ENCODE measurements around the gene PCNX2. TPM values are rescaled to one million over a fixed set of nuclear protein-coding genes. Genes with fewer than 3 reads are reported as not detected.

PCNX2 gene
- total RNA-seq, 1 experiment from 2014 or later = 18.6 TPM

GRCh38 chr1:232978091-232978634 is 317.4 kb downstream of the PCNX2 start:
- ChIA-PET POLR2A (ENCODE audit: unreplicated experiment) (no interaction called here), CTCF (no interaction called here)
- no peak for DNase-seq
- no peaks in the 10 kb centered on the region for H3K9me2 ChIP-seq (ENCODE audit: insufficient read depth)
- no peaks in the 10 kb centered on the region; the same call in 1 of the 2 replicates for H4K20me1 ChIP-seq (ENCODE audit: insufficient read depth)
- no peak overlapping the region for H3K4me2 ChIP-seq
- H3K9me3 ChIP-seq (ENCODE audit: insufficient read depth, low read depth) = peaks cover 7% of the 10 kb centered on the region; the same call in 1 of the 2 replicates
- peaks cover 5% of the 10 kb centered on the region; the same call in 1 of the 2 replicates for H3F3A ChIP-seq (ENCODE audit: insufficient read depth, low read depth)
- H3K4me1 ChIP-seq (replicated peaks; ENCODE audit: insufficient read depth) = no peaks in the 10 kb centered on the region
- intact Hi-C loops (cut with micrococcal nuclease; ENCODE audit: unreplicated experiment) = no loop called here
- no peaks in the 10 kb centered on the region for H3K79me2 ChIP-seq (ENCODE audit: low read depth)
- TF ChIP-seq EZH2 (IDR thresholded peaks at IDR 0.05; ENCODE audit: low read depth) = no peak
- no peak for TF ChIP-seq CTCF (conservative IDR thresholded peaks at IDR 0.05)
- BruUV-seq (replicated peaks) = no TSS peak
- H2AFZ ChIP-seq = no peak overlapping the region
- H3K27ac ChIP-seq = no peak overlapping the region
- H3K4me3 ChIP-seq = no peak overlapping the region
- H3K36me3 ChIP-seq (ENCODE audit: low read depth) = peaks cover 19% of the 10 kb centered on the region
- no peaks in the 10 kb centered on the region for H3K27me3 ChIP-seq (ENCODE audit: insufficient read depth, low read depth)

GRCh38 chr1:232974971-232975370 is 320.6 kb downstream of the PCNX2 start:
- H3K36me3 ChIP-seq (ENCODE audit: low read depth) = peaks cover 38% of the 10 kb centered on the region
- CTCF ChIA-PET = no interaction called here

GRCh38 chr1:232973652-232974611 is 321.6 kb downstream of the PCNX2 start:
- CTCF ChIA-PET = no interaction called here
- H3K4me2 ChIP-seq = no peak overlapping the region
- intact Hi-C loops (cut with micrococcal nuclease; ENCODE audit: unreplicated experiment) = no loop called here

More at GRCh38 chr1:232974971-232975370, 320.6 kb downstream of the PCNX2 start:
- Histone ChIP-seq H3K4me3 (no peak overlapping the region), H3K9me3 (ENCODE audit: insufficient read depth, low read depth) (peaks cover 14% of the 10 kb centered on the region), H3F3A (ENCODE audit: insufficient read depth, low read depth) (no peaks in the 10 kb centered on the region), H4K20me1 (ENCODE audit: insufficient read depth) (no peaks in the 10 kb centered on the region), H3K9me2 (ENCODE audit: insufficient read depth) (no peaks in the 10 kb centered on the region), H3K4me1 (replicated peaks; ENCODE audit: insufficient read depth) (no peaks in the 10 kb centered on the region), H3K27ac (no peak overlapping the region), H3K79me2 (ENCODE audit: low read depth) (no peaks in the 10 kb centered on the region), H3K27me3 (ENCODE audit: insufficient read depth, low read depth) (no peaks in the 10 kb centered on the region), H3K4me2 (no peak overlapping the region), H2AFZ (no peak overlapping the region)
- intact Hi-C loops (cut with micrococcal nuclease; ENCODE audit: unreplicated experiment) = no loop called here
- DNase-seq = no peak
- TF ChIP-seq EZH2 (IDR thresholded peaks at IDR 0.05; ENCODE audit: low read depth) (no peak), CTCF (conservative IDR thresholded peaks at IDR 0.05) (no peak)
- no TSS peak for BruUV-seq (replicated peaks)
- POLR2A ChIA-PET (ENCODE audit: unreplicated experiment) = no interaction called here

More at GRCh38 chr1:232973652-232974611, 321.6 kb downstream of the PCNX2 start:
- no peaks in the 10 kb centered on the region for H4K20me1 ChIP-seq (ENCODE audit: insufficient read depth)
- no TSS peak for BruUV-seq (replicated peaks)
- H2AFZ ChIP-seq = no peak overlapping the region
- H3K36me3 ChIP-seq (ENCODE audit: low read depth) = peaks cover 40% of the 10 kb centered on the region
- no peaks in the 10 kb centered on the region for H3F3A ChIP-seq (ENCODE audit: insufficient read depth, low read depth)
- H3K27ac ChIP-seq = no peak overlapping the region
- no peaks in the 10 kb centered on the region for H3K4me1 ChIP-seq (replicated peaks; ENCODE audit: insufficient read depth)
- H3K79me2 ChIP-seq (ENCODE audit: low read depth) = no peaks in the 10 kb centered on the region
- H3K9me3 ChIP-seq (ENCODE audit: insufficient read depth, low read depth) = peaks cover 14% of the 10 kb centered on the region
- H3K4me3 ChIP-seq = no peak overlapping the region
- no peak for DNase-seq
- no peak for TF ChIP-seq EZH2 (IDR thresholded peaks at IDR 0.05; ENCODE audit: low read depth)
- TF ChIP-seq CTCF (conservative IDR thresholded peaks at IDR 0.05) = no peak
- no peaks in the 10 kb centered on the region for H3K9me2 ChIP-seq (ENCODE audit: insufficient read depth)
- POLR2A ChIA-PET (ENCODE audit: unreplicated experiment) = no interaction called here
- H3K27me3 ChIP-seq (ENCODE audit: insufficient read depth, low read depth) = no peaks in the 10 kb centered on the region

Measured in PC-9 (cell line).